Fibroblast of pulmonary artery (primary cell): Measurements from ENCODE around the gene PSMG4.
"Not testable (repeated sequence)": the region's sequence is repeated elsewhere in the genome, so short reads cannot be mapped to it uniquely, and the experiment has no call there.

Source experiments
- DNase-seq: peaks from one replicate; pipeline ENCODE4 v3.0.0-alpha.2; 2010; ENCODE audit warnings: low read depth
- H3K4me3 ChIP-seq: replicated peaks from 2 replicates; pipeline ENCODE4 v1.5.1; 2011; ENCODE audit warnings: low read depth, mild to moderate bottlenecking, control low read depth, low read length, moderate library complexity
- TF ChIP-seq, protein P1 (sequence below): IDR thresholded peaks from 2 replicates; pipeline ENCODE4 v1.5.1; 2011; ENCODE audit warnings: mild to moderate bottlenecking, control low read depth, low read length, inconsistent platforms; ENCODE audit errors: missing control alignments

Gene PSMG4

GRCh38 chr6:3244003-3244831, 14.5 kb upstream of the PSMG4 start:
- DNase-seq: no peak
- H3K4me3 ChIP-seq: no peak overlapping the region
- TF ChIP-seq, protein P1, sequence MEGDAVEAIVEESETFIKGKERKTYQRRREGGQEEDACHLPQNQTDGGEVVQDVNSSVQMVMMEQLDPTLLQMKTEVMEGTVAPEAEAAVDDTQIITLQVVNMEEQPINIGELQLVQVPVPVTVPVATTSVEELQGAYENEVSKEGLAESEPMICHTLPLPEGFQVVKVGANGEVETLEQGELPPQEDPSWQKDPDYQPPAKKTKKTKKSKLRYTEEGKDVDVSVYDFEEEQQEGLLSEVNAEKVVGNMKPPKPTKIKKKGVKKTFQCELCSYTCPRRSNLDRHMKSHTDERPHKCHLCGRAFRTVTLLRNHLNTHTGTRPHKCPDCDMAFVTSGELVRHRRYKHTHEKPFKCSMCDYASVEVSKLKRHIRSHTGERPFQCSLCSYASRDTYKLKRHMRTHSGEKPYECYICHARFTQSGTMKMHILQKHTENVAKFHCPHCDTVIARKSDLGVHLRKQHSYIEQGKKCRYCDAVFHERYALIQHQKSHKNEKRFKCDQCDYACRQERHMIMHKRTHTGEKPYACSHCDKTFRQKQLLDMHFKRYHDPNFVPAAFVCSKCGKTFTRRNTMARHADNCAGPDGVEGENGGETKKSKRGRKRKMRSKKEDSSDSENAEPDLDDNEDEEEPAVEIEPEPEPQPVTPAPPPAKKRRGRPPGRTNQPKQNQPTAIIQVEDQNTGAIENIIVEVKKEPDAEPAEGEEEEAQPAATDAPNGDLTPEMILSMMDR: no peak

DNA sequence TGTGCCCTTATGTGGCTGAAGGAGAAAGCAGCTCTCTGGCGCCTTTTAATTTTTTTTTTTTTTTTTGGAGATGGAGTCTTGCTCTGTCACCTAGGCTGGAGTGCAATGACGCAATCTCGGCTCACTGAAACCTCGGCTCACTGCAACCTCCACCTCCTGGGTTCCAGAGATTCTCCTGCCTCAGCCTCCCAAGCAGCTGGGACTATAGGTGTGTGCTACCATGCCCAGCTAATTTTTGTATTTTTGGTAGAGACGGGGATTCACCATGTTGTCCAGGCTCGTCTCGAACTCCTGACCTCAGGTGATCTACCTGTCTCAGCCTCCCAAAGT, 13.9 kb upstream of the PSMG4 start:
- H3K4me3 ChIP-seq, DNase-seq: not testable (repeated sequence)

DNA sequence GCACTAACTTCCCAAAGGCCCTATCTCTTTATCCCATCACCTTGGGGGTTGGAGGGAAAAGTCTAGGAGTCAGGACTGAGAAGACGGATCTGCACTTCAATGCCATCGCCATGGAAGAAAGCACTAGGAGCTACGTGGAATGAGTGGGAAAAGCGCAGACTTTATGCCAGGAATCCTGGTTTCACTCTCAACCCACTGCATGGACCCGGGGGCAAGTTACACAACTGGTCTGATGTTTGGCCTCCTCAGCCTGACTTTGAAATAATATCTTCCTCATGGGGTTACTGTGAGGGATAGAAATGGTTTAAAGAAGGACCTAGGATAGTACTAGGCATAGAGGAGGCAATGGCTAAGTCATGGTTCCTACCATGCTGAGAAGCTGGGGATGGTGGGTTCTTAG, 13.5 kb upstream of the PSMG4 start:
- TF ChIP-seq, protein P1: no peak
- H3K4me3 ChIP-seq: no peak overlapping the region
- no peak for DNase-seq

- peak overlapping the region; percentile 38 for H3K4me3 ChIP-seq
- DNase-seq: peak; percentile 81
- TF ChIP-seq, protein P1: no peak
Observed at GRCh38 chr6:3247255-3248146, 11.2 kb upstream of the PSMG4 start.

DNA sequence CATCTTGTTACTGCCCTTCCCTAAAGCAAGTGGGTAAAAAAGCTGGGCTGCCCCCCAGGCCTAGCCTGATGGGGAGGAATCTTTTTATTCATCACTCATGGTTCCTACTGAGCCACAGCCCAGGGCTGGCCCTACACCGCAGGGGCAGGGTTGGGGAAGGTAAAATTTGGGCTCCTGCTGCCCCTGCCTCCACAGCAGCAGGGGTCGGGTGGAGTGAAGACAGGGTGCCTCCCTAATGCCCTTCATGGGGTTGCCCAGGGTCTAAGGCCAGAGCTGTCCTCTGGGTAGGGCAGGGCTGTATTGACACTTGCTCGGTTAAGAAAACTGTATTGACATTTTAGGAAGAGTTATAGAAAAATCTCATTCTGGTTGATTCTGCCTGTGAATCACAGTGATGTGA, 8.9 kb upstream of the PSMG4 start:
- TF ChIP-seq, protein P1: no peak

DNA sequence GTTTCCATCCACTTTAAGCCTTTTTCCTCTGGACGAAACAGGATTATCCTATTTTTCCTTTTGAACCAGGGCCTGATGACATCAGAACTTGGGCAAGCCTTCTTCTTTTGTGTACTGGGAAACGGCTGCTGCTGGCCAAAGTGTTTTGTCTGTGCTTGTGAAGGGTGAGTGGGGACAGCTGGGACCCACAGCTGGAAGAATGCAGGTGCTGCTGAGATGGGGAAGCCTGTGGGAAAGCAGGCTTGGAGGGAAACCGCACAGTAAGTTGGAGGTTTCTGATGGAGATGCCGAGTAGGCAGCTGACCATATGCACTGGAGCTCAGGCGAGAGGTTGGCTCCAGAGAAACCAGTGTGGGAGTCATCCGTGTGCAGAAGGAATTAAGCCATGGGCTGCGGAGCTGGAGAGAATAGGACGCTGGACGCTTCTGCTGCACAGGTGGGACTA, 8.5 kb upstream of the PSMG4 start:
- TF ChIP-seq, protein P1: no peak
- H3K4me3 ChIP-seq: no peak overlapping the region
- peak; percentile 23 for DNase-seq

More for the DNA sequence above, 8.9 kb upstream of the PSMG4 start:
- no peak for DNase-seq
- no peak overlapping the region for H3K4me3 ChIP-seq

- DNase-seq: peak; percentile 85
- TF ChIP-seq, protein P1: peak; percentile 99
- H3K4me3 ChIP-seq: no peak overlapping the region
Observed at GRCh38 chr6:3251462-3252314, 7.1 kb upstream of the PSMG4 start.
